Stimulated activated CD4-positive, alpha-beta T cell treated with anti-CD3 and anti-CD28 coated beads, Interleukin-2, amount 100 ng/mL, for 4 hours (primary cell): ENCODE data around the gene RAD52.

Experiments
- DNase-seq: peaks from one replicate; pipeline ENCODE4 v3.0.0-alpha.2; 2020; ENCODE audit warnings: low read depth

The RAD52 gene

GRCh38 chr12:913919-914698 lies 35.4 kb downstream of the RAD52 start:
- no peak for DNase-seq

- no peak for DNase-seq
These were observed 36.8 kb downstream of the RAD52 start for GRCh38 chr12:912466-913235.

GRCh38 chr12:911191-911826 lies 38.2 kb downstream of the RAD52 start:
- no peak for DNase-seq

GRCh38 chr12:910416-910815 lies 39.1 kb downstream of the RAD52 start:
- DNase-seq, result no peak

GRCh38 chr12:909861-910260 lies 39.6 kb downstream of the RAD52 start:
- no peak for DNase-seq

- no peak for DNase-seq
These were observed 41.9 kb downstream of the RAD52 start for GRCh38 chr12:907413-908185.

GRCh38 chr12:906062-906585 lies 43.4 kb downstream of the RAD52 start:
- no peak for DNase-seq

- DNase-seq, result no peak
These were observed 44.0 kb downstream of the RAD52 start for GRCh38 chr12:905261-906031.

GRCh38 chr12:904010-904414 lies 45.5 kb downstream of the RAD52 start:
- DNase-seq, result no peak

- DNase-seq, result no peak
These were observed 46.4 kb downstream of the RAD52 start for GRCh38 chr12:903055-903454.

GRCh38 chr12:902581-902980 lies 46.9 kb downstream of the RAD52 start:
- DNase-seq, result no peak

GRCh38 chr12:897386-897785 lies 52.1 kb downstream of the RAD52 start:
- DNase-seq, result no peak

- no peak for DNase-seq
These were observed 53.5 kb downstream of the RAD52 start for GRCh38 chr12:896031-896430.

- no peak for DNase-seq
These were observed 55.3 kb downstream of the RAD52 start for GRCh38 chr12:894226-894625.

GRCh38 chr12:886206-886605 lies 63.3 kb downstream of the RAD52 start:
- DNase-seq, result no peak

- no peak for DNase-seq
These were observed 63.8 kb downstream of the RAD52 start for GRCh38 chr12:885701-886100.

GRCh38 chr12:884746-885414 lies 64.6 kb downstream of the RAD52 start:
- no peak for DNase-seq

GRCh38 chr12:880656-881055 lies 68.8 kb downstream of the RAD52 start:
- DNase-seq, result no peak

GRCh38 chr12:879641-880040 lies 69.9 kb downstream of the RAD52 start:
- DNase-seq, result no peak

GRCh38 chr12:873954-874353 lies 75.5 kb downstream of the RAD52 start:
- no peak for DNase-seq

GRCh38 chr12:870378-870777 lies 79.1 kb downstream of the RAD52 start:
- DNase-seq, result no peak
